OCI-LY1 (cell line): ENCODE data around the gene SH3BP4.

Experiments
- H2AFZ ChIP-seq: fragments of 200-600 bp; sonication (generic), shearing (Covaris generic); 2 replicates; pipeline ENCODE4 v1.6.0; 2014; ENCODE audit warnings: antibody characterized with exemption, mild to moderate bottlenecking, low read length
- H3F3A ChIP-seq: fragments of 200-600 bp; sonication (generic), shearing (Covaris generic); 2 replicates; pipeline ENCODE4 v1.6.0; 2014; ENCODE audit warnings: mild to moderate bottlenecking, antibody characterized with exemption, low read length, moderate library complexity; ENCODE audit not compliant: insufficient read depth
- H3K27ac ChIP-seq: fragments of 200-600 bp; sonication (generic); 2 replicates; pipeline ENCODE4 v1.5.1; 2014; ENCODE audit warnings: low read length, mixed run types, mild to moderate bottlenecking, low read depth; ENCODE audit not compliant: poor library complexity, severe bottlenecking
- H3K27me3 ChIP-seq: fragments of 200-600 bp; sonication (generic); 2 replicates; pipeline ENCODE4 v1.6.0; 2014; ENCODE audit warnings: antibody characterized with exemption, mild to moderate bottlenecking, low read length, moderate library complexity; ENCODE audit not compliant: insufficient read depth
- H3K36me3 ChIP-seq: fragments of 200-600 bp; sonication (generic); 2 replicates; pipeline ENCODE4 v1.6.1; 2014; ENCODE audit warnings: mild to moderate bottlenecking, antibody characterized with exemption, low read length, moderate library complexity, mixed read lengths; ENCODE audit not compliant: insufficient read depth
- H3K4me1 ChIP-seq: fragments of 200-600 bp; sonication (generic); 2 replicates; pipeline ENCODE4 v1.5.1; 2014; ENCODE audit warnings: mild to moderate bottlenecking, low read length, moderate library complexity; ENCODE audit not compliant: insufficient read depth, severe bottlenecking
- H3K4me2 ChIP-seq: fragments of 200-600 bp; sonication (generic), shearing (Covaris generic); 2 replicates; pipeline ENCODE4 v1.6.1; 2014; ENCODE audit warnings: low read length
- H3K4me3 ChIP-seq: fragments of 200-600 bp; sonication (generic); 2 replicates; pipeline ENCODE4 v1.5.1; 2014; ENCODE audit warnings: low read length, low read depth, mild to moderate bottlenecking, mixed read lengths; ENCODE audit not compliant: poor library complexity, severe bottlenecking
- H3K79me2 ChIP-seq: fragments of 200-600 bp; shearing (Covaris generic); 2 replicates; pipeline ENCODE4 v1.6.1; 2016; ENCODE audit warnings: mixed run types, low read length, mixed read lengths; ENCODE audit not compliant: insufficient read depth
- H3K9ac ChIP-seq: fragments of 200-600 bp; sonication (generic), shearing (Covaris generic); 2 replicates; pipeline ENCODE4 v1.6.1; 2014; ENCODE audit warnings: mild to moderate bottlenecking, low read length, mixed read lengths
- H3K9me2 ChIP-seq: fragments of 200-600 bp; sonication (generic), shearing (Covaris generic); 2 replicates; pipeline ENCODE4 v1.6.1; 2014; ENCODE audit warnings: low read depth, mild to moderate bottlenecking, low read length, mixed read lengths
- H3K9me3 ChIP-seq: fragments of 200-600 bp; shearing (Covaris generic); 2 replicates; pipeline ENCODE4 v1.6.1; 2014; ENCODE audit warnings: low read length, mixed read lengths
- H4K20me1 ChIP-seq: fragments of 200-600 bp; sonication (generic), shearing (Covaris generic); 2 replicates; pipeline ENCODE4 v1.6.0; 2016; ENCODE audit warnings: mild to moderate bottlenecking, low read length; ENCODE audit not compliant: insufficient read depth
- CTCF ChIP-seq: fragments of 200-600 bp; sonication (generic), shearing (Covaris generic); IDR thresholded peaks from 2 replicates; pipeline ENCODE4 v1.5.1; 2017; ENCODE audit warnings: mild to moderate bottlenecking, antibody characterized with exemption, low read length, moderate library complexity, mixed read lengths
- EZH2 ChIP-seq: fragments of 200-600 bp; sonication (generic), shearing (Covaris generic); IDR thresholded peaks from 2 replicates; pipeline ENCODE4 v1.8.0; 2017; ENCODE audit warnings: borderline replicate concordance, mixed run types, mild to moderate bottlenecking, antibody characterized with exemption, low read length, moderate library complexity, mixed read lengths

Gene SH3BP4

GRCh38 chr2:234988491-234988890 is 36.7 kb downstream of the SH3BP4 start:
- Histone ChIP-seq H3K9me2 (no peaks in the 10 kb centered on the region), H3K9ac (no peak overlapping the region), H3K27me3 (peaks cover 11% of the 10 kb centered on the region; the same call in 1 of the 2 replicates), H3K9me3 (no peaks in the 10 kb centered on the region), H3K4me2 (no peak overlapping the region), H2AFZ (no peak overlapping the region), H3K4me1 (no peaks in the 10 kb centered on the region), H4K20me1 (no peaks in the 10 kb centered on the region), H3K4me3 (no peak overlapping the region), H3K27ac (no peak overlapping the region), H3K36me3 (no peaks in the 10 kb centered on the region), H3K79me2 (no peaks in the 10 kb centered on the region), H3F3A (no peaks in the 10 kb centered on the region)
- TF ChIP-seq CTCF = no peak
- TF ChIP-seq EZH2 = no peak

- no peaks in the 10 kb centered on the region for H3F3A ChIP-seq
- H3K36me3 ChIP-seq = no peaks in the 10 kb centered on the region
- no peak overlapping the region for H3K4me2 ChIP-seq
- no peak overlapping the region for H3K27ac ChIP-seq
- H3K9me2 ChIP-seq = no peaks in the 10 kb centered on the region
- no peaks in the 10 kb centered on the region for H3K4me1 ChIP-seq
- no peaks in the 10 kb centered on the region for H3K79me2 ChIP-seq
- H3K9me3 ChIP-seq = no peaks in the 10 kb centered on the region
- peaks cover 11% of the 10 kb centered on the region; the same call in 1 of the 2 replicates for H3K27me3 ChIP-seq
- no peak overlapping the region for H3K4me3 ChIP-seq
- no peak for TF ChIP-seq CTCF
- no peak for TF ChIP-seq EZH2
- H2AFZ ChIP-seq = no peak overlapping the region
- no peaks in the 10 kb centered on the region for H4K20me1 ChIP-seq
- H3K9ac ChIP-seq = no peak overlapping the region
Observed at GRCh38 chr2:234989183-234989701, 37.4 kb downstream of the SH3BP4 start.

DNA sequence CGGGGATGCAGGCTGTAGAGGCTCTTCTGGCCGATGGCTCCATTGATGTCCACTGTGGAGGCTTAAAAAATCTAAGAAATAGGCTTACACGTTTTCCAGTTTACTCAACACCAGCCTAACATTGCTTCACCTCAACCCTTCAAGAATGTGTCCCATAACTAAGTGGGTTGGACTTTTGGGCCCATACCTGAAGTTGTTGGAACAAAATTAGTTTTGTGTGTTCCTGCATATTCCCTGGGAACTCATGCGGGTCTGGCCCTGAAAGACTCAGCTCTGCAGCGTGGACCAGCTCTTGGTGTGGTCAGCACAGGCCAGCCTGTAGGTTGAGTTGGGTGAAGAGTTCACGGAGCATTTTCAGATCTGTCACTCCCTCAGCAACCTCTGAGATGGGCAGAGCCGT is 38.5 kb downstream of the SH3BP4 start:
- H3K4me3 ChIP-seq = no peak overlapping the region
- H3F3A ChIP-seq = no peaks in the 10 kb centered on the region
- no peaks in the 10 kb centered on the region for H3K36me3 ChIP-seq
- no peaks in the 10 kb centered on the region for H3K9me3 ChIP-seq
- H4K20me1 ChIP-seq = no peaks in the 10 kb centered on the region
- TF ChIP-seq CTCF = no peak
- TF ChIP-seq EZH2 = no peak
- H3K27ac ChIP-seq = no peak overlapping the region
- no peak overlapping the region for H3K9ac ChIP-seq
- H2AFZ ChIP-seq = no peak overlapping the region
- H3K4me1 ChIP-seq = no peaks in the 10 kb centered on the region
- H3K27me3 ChIP-seq = peaks cover 5% of the 10 kb centered on the region; the same call in 1 of the 2 replicates
- no peaks in the 10 kb centered on the region for H3K9me2 ChIP-seq
- H3K79me2 ChIP-seq = no peaks in the 10 kb centered on the region
- no peak overlapping the region for H3K4me2 ChIP-seq
